GM10266 (cell line): ENCODE data around the gene GPRIN2.

Source experiments
- DNase-seq: peaks from one replicate; pipeline ENCODE4 v3.0.0; 2012; ENCODE audit errors: extremely low spot score
- CTCF ChIP-seq: IDR thresholded peaks from 2 replicates; pipeline ENCODE4 v1.5.1; 2012; ENCODE audit warnings: mild to moderate bottlenecking, low read depth; ENCODE audit not compliant: control insufficient read depth, insufficient read depth; ENCODE audit errors: missing control alignments

GPRIN2 gene

GRCh38 chr10:46528675-46529615 is 27.5 kb downstream of the GPRIN2 start:
- no peak for TF ChIP-seq CTCF
- no peak for DNase-seq

GRCh38 chr10:46528171-46528671 is 28.2 kb downstream of the GPRIN2 start:
- no peak for TF ChIP-seq CTCF
- no peak for DNase-seq

GRCh38 chr10:46527241-46527811 is 29.1 kb downstream of the GPRIN2 start:
- TF ChIP-seq CTCF: no peak

GRCh38 chr10:46526682-46527038 is 29.8 kb downstream of the GPRIN2 start:
- DNase-seq: no peak
- TF ChIP-seq CTCF: no peak

More at GRCh38 chr10:46527241-46527811, 29.1 kb downstream of the GPRIN2 start:
- DNase-seq: no peak

GRCh38 chr10:46525824-46526681 is 30.4 kb downstream of the GPRIN2 start:
- TF ChIP-seq CTCF: no peak
- no peak for DNase-seq

- no peak for DNase-seq
- no peak for TF ChIP-seq CTCF
Observed at GRCh38 chr10:46525177-46525823, 31.2 kb downstream of the GPRIN2 start.
